ELF-1 (cell line): ENCODE measurements around the gene PSMD14.
A peak's percentile ranks its signal among the peaks of the same experiment; 100 is the strongest.

ENCODE experiments used
- DNase-seq: peaks from one replicate; pipeline ENCODE4 v3.0.0-alpha.2; 2016; ENCODE audit warnings: low read depth, low spot score

Gene PSMD14

GRCh38 chr2:161418715-161419637, 110.8 kb downstream of the PSMD14 start:
- DNase-seq: peak; percentile 77

GRCh38 chr2:161419638-161420190, 111.5 kb downstream of the PSMD14 start:
- no peak for DNase-seq

- no peak for DNase-seq
Measured at GRCh38 chr2:161420406-161421074, 112.3 kb downstream of the PSMD14 start.

- DNase-seq: no peak
Measured at GRCh38 chr2:161421686-161422085, 113.5 kb downstream of the PSMD14 start.

GRCh38 chr2:161422816-161423403, 114.7 kb downstream of the PSMD14 start:
- DNase-seq: no peak

GRCh38 chr2:161423421-161424393, 115.5 kb downstream of the PSMD14 start:
- peak; percentile 69 for DNase-seq

- no peak for DNase-seq
Measured at GRCh38 chr2:161424394-161424769, 116.2 kb downstream of the PSMD14 start.

GRCh38 chr2:161424891-161425727, 116.9 kb downstream of the PSMD14 start:
- DNase-seq: no peak

GRCh38 chr2:161425728-161426454, 117.7 kb downstream of the PSMD14 start:
- DNase-seq: no peak

GRCh38 chr2:161426455-161426921, 118.3 kb downstream of the PSMD14 start:
- DNase-seq: peak; percentile 37

GRCh38 chr2:161426922-161427663, 118.9 kb downstream of the PSMD14 start:
- DNase-seq: no peak

GRCh38 chr2:161427664-161428587, 119.7 kb downstream of the PSMD14 start:
- DNase-seq: peak; percentile 46

GRCh38 chr2:161430386-161430785, 122.2 kb downstream of the PSMD14 start:
- DNase-seq: no peak

- DNase-seq: no peak
Measured at GRCh38 chr2:161432107-161432506, 123.9 kb downstream of the PSMD14 start.

- no peak for DNase-seq
Measured at GRCh38 chr2:161434118-161434517, 125.9 kb downstream of the PSMD14 start.

- no peak for DNase-seq
Measured at GRCh38 chr2:161436411-161436810, 128.2 kb downstream of the PSMD14 start.

GRCh38 chr2:161438598-161438997, 130.4 kb downstream of the PSMD14 start:
- no peak for DNase-seq
